HepG2 (cell line): ENCODE results near the gene DPY19L3. TPM values are rescaled to one million over a fixed set of nuclear protein-coding genes. Genes with fewer than 3 reads are reported as not detected.

Experiments
- ATF7-NPFF ChIP-seq: sonication (generic); formaldehyde crosslinking; IDR thresholded peaks from 2 replicates; pipeline ENCODE4 v1.8.1; 2023; ENCODE audit warnings: mild to moderate bottlenecking, low read depth, missing genetic modification reagents, moderate library complexity
- EEA1 ChIP-seq: sonication (generic); formaldehyde crosslinking; IDR thresholded peaks from 2 replicates; pipeline ENCODE4 v1.5.1; 2020; ENCODE audit warnings: mild to moderate bottlenecking, missing genetic modification reagents, borderline replicate concordance
- KDM2A ChIP-seq: sonication (generic); formaldehyde crosslinking; IDR thresholded peaks from 2 replicates; pipeline ENCODE4 v1.4.0; 2020; ENCODE audit warnings: low read depth, missing genetic modification reagents, borderline replicate concordance
- NFYB ChIP-seq: sonication (generic); formaldehyde crosslinking; IDR thresholded peaks from 2 replicates; pipeline ENCODE4 v1.4.0; 2020; ENCODE audit warnings: missing genetic modification reagents
- PAWR ChIP-seq: sonication (generic); formaldehyde crosslinking; IDR thresholded peaks from 2 replicates; pipeline ENCODE4 v1.4.0; 2020; ENCODE audit warnings: missing genetic modification reagents, mild to moderate bottlenecking, borderline replicate concordance
- SMARCE1 ChIP-seq: fragments of 450-650 bp; IDR thresholded peaks from 2 replicates; pipeline ENCODE4 v1.6.1; 2017; ENCODE audit warnings: borderline replicate concordance
- TOPORS ChIP-seq: sonication (generic); formaldehyde crosslinking; IDR thresholded peaks from 2 replicates; pipeline ENCODE4 v1.8.0; 2023; ENCODE audit warnings: mild to moderate bottlenecking, missing genetic modification reagents
- ZNF124 ChIP-seq: sonication (generic); formaldehyde crosslinking; IDR thresholded peaks from 2 replicates; pipeline ENCODE4 v1.4.0; 2020; ENCODE audit warnings: missing genetic modification reagents
- ZNF225 ChIP-seq: sonication (generic); formaldehyde crosslinking; IDR thresholded peaks from 2 replicates; pipeline ENCODE4 v1.4.0; 2020; ENCODE audit warnings: mild to moderate bottlenecking, missing genetic modification reagents
- ZNF501 ChIP-seq: sonication (generic); formaldehyde crosslinking; IDR thresholded peaks from 2 replicates; pipeline ENCODE4 v1.5.1; 2020; ENCODE audit warnings: mild to moderate bottlenecking, moderate library complexity, missing genetic modification reagents
- ZNF607 ChIP-seq: sonication (generic); formaldehyde crosslinking; IDR thresholded peaks from 2 replicates; pipeline ENCODE4 v1.5.1; 2020; ENCODE audit warnings: missing genetic modification reagents, mild to moderate bottlenecking, borderline replicate concordance
- ZNF713 ChIP-seq: sonication (generic); formaldehyde crosslinking; IDR thresholded peaks from 2 replicates; pipeline ENCODE4 v1.4.0; 2020; ENCODE audit warnings: mild to moderate bottlenecking, missing genetic modification reagents
- ZNF75D ChIP-seq: sonication (generic); formaldehyde crosslinking; IDR thresholded peaks from 2 replicates; pipeline ENCODE4 v1.8.1; 2023; ENCODE audit warnings: missing genetic modification reagents, mild to moderate bottlenecking, borderline replicate concordance
- polyA plus RNA-seq, 8 experiments: library from polyadenylated mRNA; depleted of rRNA in 3 of 8; stranded (reverse) in 7 of 8; unstranded in 1 of 8; fragments of >200 nt; fragmentation: Illumina TruSeq in 4 of 8; extraction: Trizol in 4 of 8; gene quantifications; 2 replicates each; pipeline versions ENCODE4 v1.2.1 to v1.2.3, GENCODE V29; 2011 to 2016; ENCODE audit warnings: low read depth in 4 of 8, missing spikeins in 1 of 8, mixed read lengths in 1 of 8; ENCODE audit not compliant: insufficient read depth in 1 of 8
- total RNA-seq, 5 experiments: library from RNA; depleted of rRNA; stranded (reverse); fragments of >200 nt; fragmentation: Illumina TruSeq; extraction: Trizol; gene quantifications; 2 replicates each; pipeline ENCODE4 v1.2.3, GENCODE V29; 2016; ENCODE audit warnings: low read depth in 1 of 5
- TF ChIP-seq, protein P1 (sequence below): sonication (generic); formaldehyde crosslinking; IDR thresholded peaks from 2 replicates; pipeline ENCODE4 v1.9.0; 2021; ENCODE audit warnings: mild to moderate bottlenecking, missing genetic modification reagents
- TF ChIP-seq, protein P2 (sequence below): sonication (generic); formaldehyde crosslinking; IDR thresholded peaks from 2 replicates; pipeline ENCODE4 v1.8.1; 2023; ENCODE audit warnings: mild to moderate bottlenecking, inconsistent platforms, moderate library complexity, missing genetic modification reagents, borderline replicate concordance
- TF ChIP-seq, protein P3 (sequence below): IDR thresholded peaks from 2 replicates; pipeline ENCODE4 v1.6.1; 2012; ENCODE audit warnings: low read length, improper control_type of control experiment
- TF ChIP-seq, protein P4 (sequence below): sonication (generic); formaldehyde crosslinking; IDR thresholded peaks from 2 replicates; pipeline ENCODE4 v1.5.1; 2020; ENCODE audit warnings: missing genetic modification reagents, mild to moderate bottlenecking, borderline replicate concordance

DPY19L3 gene
- total and polyA plus RNA-seq, 2 of the 13 experiments (the other 11 are each of a cell fraction or from before 2014, with no cell fraction given): 21.6 to 25.2 TPM

DNA sequence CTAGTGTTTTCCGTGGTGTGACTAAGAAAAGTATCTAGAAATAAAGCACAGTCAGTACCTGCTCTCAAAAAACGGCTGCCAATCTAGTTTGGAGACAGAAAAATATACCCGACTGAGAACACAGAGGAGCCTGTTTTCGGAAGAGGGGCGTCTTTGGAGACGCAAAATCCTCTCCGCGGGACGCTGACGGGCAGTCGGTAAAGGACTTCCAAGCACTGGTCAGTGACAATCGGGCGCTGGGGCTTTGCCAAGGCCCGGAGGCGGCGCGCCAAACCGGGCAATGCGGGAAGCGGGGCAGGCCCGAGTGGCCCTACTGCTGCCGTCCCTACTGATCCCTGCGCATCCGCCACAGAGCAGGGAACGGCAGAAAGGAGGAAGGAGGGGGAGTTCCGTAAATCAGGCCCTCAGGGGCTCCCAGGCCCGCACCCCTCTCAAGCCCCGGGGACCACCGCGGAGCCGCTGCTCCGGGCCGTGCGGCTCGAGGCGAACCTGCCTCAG lies 588 bp upstream of the DPY19L3 start (continued):
- TF ChIP-seq ZNF607 (CRISPR knock-in tag) (0 out of 2 replicates have a peak, but pooled peaks have one; percentile 10), ZNF124 (no peak), ZNF501 (CRISPR knock-in tag) (peak; percentile 53; the same call in 1 of the 2 replicates), ATF7-NPFF (CRISPR knock-in tag) (no peak), KDM2A (CRISPR knock-in tag) (no peak), ZNF225 (peak; percentile 21; the same call in 1 of the 2 replicates), ZNF713 (CRISPR knock-in tag) (no peak), EEA1 (CRISPR knock-in tag) (0 out of 2 replicates have a peak, but pooled peaks have one; percentile 39), ZNF75D (CRISPR knock-in tag) (no peak), TOPORS (CRISPR knock-in tag) (no peak), NFYB (no peak), SMARCE1 (no peak), PAWR (CRISPR knock-in tag) (no peak)
- TF ChIP-seq, protein P1, sequence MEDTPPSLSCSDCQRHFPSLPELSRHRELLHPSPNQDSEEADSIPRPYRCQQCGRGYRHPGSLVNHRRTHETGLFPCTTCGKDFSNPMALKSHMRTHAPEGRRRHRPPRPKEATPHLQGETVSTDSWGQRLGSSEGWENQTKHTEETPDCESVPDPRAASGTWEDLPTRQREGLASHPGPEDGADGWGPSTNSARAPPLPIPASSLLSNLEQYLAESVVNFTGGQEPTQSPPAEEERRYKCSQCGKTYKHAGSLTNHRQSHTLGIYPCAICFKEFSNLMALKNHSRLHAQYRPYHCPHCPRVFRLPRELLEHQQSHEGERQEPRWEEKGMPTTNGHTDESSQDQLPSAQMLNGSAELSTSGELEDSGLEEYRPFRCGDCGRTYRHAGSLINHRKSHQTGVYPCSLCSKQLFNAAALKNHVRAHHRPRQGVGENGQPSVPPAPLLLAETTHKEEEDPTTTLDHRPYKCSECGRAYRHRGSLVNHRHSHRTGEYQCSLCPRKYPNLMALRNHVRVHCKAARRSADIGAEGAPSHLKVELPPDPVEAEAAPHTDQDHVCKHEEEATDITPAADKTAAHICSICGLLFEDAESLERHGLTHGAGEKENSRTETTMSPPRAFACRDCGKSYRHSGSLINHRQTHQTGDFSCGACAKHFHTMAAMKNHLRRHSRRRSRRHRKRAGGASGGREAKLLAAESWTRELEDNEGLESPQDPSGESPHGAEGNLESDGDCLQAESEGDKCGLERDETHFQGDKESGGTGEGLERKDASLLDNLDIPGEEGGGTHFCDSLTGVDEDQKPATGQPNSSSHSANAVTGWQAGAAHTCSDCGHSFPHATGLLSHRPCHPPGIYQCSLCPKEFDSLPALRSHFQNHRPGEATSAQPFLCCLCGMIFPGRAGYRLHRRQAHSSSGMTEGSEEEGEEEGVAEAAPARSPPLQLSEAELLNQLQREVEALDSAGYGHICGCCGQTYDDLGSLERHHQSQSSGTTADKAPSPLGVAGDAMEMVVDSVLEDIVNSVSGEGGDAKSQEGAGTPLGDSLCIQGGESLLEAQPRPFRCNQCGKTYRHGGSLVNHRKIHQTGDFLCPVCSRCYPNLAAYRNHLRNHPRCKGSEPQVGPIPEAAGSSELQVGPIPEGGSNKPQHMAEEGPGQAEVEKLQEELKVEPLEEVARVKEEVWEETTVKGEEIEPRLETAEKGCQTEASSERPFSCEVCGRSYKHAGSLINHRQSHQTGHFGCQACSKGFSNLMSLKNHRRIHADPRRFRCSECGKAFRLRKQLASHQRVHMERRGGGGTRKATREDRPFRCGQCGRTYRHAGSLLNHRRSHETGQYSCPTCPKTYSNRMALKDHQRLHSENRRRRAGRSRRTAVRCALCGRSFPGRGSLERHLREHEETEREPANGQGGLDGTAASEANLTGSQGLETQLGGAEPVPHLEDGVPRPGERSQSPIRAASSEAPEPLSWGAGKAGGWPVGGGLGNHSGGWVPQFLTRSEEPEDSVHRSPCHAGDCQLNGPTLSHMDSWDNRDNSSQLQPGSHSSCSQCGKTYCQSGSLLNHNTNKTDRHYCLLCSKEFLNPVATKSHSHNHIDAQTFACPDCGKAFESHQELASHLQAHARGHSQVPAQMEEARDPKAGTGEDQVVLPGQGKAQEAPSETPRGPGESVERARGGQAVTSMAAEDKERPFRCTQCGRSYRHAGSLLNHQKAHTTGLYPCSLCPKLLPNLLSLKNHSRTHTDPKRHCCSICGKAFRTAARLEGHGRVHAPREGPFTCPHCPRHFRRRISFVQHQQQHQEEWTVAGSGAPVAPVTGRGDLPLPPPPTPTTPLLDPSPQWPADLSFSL (CRISPR knock-in tag): no peak
- TF ChIP-seq, protein P2, sequence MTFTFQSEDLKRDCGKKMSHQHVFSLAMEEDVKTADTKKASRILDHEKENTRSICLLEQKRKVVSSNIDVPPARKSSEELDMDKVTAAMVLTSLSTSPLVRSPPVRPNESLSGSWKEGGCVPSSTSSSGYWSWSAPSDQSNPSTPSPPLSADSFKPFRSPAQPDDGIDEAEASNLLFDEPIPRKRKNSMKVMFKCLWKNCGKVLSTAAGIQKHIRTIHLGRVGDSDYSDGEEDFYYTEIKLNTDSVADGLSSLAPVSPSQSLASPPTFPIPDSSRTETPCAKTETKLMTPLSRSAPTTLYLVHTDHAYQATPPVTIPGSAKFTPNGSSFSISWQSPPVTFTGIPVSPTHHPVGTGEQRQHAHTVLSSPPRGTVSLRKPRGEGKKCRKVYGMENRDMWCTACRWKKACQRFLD (CRISPR knock-in tag): no peak
- TF ChIP-seq, protein P3, sequence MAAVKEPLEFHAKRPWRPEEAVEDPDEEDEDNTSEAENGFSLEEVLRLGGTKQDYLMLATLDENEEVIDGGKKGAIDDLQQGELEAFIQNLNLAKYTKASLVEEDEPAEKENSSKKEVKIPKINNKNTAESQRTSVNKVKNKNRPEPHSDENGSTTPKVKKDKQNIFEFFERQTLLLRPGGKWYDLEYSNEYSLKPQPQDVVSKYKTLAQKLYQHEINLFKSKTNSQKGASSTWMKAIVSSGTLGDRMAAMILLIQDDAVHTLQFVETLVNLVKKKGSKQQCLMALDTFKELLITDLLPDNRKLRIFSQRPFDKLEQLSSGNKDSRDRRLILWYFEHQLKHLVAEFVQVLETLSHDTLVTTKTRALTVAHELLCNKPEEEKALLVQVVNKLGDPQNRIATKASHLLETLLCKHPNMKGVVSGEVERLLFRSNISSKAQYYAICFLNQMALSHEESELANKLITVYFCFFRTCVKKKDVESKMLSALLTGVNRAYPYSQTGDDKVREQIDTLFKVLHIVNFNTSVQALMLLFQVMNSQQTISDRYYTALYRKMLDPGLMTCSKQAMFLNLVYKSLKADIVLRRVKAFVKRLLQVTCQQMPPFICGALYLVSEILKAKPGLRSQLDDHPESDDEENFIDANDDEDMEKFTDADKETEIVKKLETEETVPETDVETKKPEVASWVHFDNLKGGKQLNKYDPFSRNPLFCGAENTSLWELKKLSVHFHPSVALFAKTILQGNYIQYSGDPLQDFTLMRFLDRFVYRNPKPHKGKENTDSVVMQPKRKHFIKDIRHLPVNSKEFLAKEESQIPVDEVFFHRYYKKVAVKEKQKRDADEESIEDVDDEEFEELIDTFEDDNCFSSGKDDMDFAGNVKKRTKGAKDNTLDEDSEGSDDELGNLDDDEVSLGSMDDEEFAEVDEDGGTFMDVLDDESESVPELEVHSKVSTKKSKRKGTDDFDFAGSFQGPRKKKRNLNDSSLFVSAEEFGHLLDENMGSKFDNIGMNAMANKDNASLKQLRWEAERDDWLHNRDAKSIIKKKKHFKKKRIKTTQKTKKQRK: no peak
- TF ChIP-seq, protein P4, sequence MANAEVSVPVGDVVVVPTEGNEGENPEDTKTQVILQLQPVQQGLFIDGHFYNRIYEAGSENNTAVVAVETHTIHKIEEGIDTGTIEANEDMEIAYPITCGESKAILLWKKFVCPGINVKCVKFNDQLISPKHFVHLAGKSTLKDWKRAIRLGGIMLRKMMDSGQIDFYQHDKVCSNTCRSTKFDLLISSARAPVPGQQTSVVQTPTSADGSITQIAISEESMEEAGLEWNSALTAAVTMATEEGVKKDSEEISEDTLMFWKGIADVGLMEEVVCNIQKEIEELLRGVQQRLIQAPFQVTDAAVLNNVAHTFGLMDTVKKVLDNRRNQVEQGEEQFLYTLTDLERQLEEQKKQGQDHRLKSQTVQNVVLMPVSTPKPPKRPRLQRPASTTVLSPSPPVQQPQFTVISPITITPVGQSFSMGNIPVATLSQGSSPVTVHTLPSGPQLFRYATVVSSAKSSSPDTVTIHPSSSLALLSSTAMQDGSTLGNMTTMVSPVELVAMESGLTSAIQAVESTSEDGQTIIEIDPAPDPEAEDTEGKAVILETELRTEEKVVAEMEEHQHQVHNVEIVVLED (CRISPR knock-in tag): no peak
